ENCODE results near the gene ELAVL1.

The ELAVL1 gene

GRCh38 chr19:7909471-7910067 lies 95.9 kb downstream of the ELAVL1 start:
- no peak for DNase-seq

GRCh38 chr19:7908742-7909461 lies 96.5 kb downstream of the ELAVL1 start:
- DNase-seq, result peak in 1 of 14 donors; percentile 38
